OCI-LY7 (cell line): ENCODE results near the gene HTR5A.

Source experiments
- CTCF ChIP-seq: fragments of 200-600 bp; sonication (generic); conservative IDR thresholded peaks from 2 replicates; pipeline ENCODE4 v1.5.1; 2014; ENCODE audit warnings: mild to moderate bottlenecking, antibody characterized with exemption, low read length, moderate library complexity, mixed read lengths
- EZH2phosphoT487 ChIP-seq: fragments of 200-600 bp; sonication (generic); IDR thresholded peaks from 2 replicates; pipeline ENCODE4 v1.6.1; 2018; ENCODE audit warnings: low read depth, borderline replicate concordance, mild to moderate bottlenecking, mixed run types, antibody characterized with exemption, low read length, moderate library complexity, mixed read lengths

- TF ChIP-seq CTCF: no peak
- no peak for TF ChIP-seq EZH2phosphoT487
Measured at GRCh38 chr7:155043756-155044155, 26.4 kb upstream of the HTR5A start.
